ENCODE measurements around the gene CT47C1.
"Not testable (repeated sequence)": the region's sequence is repeated elsewhere in the genome, so short reads cannot be mapped to it uniquely, and the experiment has no call there.

CT47C1 gene

DNA sequence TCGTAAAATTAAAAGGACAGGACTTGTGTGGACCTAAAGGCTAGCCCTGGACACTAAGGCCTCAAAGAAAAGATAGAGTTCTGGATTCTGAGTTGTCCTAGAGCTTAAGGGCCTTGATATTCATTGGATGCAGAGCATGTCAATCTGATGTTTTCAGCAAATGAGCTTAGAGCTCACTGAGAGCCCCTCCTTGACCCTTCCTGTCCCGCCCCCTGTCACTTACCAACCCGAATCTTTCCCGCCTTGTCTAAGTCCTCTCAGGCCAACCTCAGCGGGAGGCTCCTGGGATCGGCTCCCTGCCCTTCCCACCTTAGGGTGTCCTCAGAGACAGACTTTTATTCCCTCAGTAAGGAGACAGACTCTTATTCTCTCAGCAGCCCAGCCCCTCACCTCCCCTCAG lies at the start of gene CT47C1:
Gene CT47C1, plus strand, starts transcription at position 250 of the 400 bp plus-strand sequence. CDS start 233 bp downstream, outside the sequence.
- in situ Hi-C loops (cut with HindIII; ENCODE audit: low sequenced_read_pairs) = no loop called here

DNA sequence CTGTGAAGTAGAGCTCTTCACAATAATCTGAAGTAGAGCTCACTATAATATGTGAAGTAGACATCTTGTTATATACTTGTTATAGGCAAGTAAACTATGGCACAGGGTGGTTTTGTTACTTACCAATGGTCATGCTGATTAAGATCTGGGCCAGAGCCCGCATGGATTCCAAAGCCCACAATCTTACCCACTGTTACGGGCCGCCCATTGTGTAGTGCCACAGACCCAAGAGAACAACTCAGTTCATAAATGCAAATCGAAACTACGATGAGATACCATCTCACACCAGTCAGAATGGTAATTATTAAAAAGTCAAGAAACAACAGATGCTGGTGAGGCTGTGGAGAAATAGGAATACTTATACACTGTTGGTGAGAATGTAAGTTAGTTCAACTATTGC lies 46.9 kb upstream of the CT47C1 start:
- in situ Hi-C loops (cut with HindIII; ENCODE audit: low sequenced_read_pairs) = no loop called here

DNA sequence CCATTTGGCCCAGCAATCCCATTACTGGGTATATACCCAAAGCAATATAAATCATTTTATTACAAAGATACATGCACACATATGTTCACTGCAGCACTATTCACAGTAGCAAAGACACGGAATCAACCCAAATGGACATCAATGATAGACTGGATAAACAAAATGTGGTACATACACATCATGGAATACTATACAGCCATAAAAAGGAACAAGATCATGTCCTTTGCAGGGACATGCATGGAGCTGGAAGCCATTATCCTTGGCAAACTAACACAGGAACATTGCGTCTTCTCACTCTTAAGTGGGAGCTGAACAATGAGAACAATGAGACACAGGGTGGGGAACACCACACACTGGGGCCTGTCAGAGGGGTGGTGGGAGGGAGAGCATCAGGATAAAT lies 46.4 kb upstream of the CT47C1 start:
- in situ Hi-C loops (cut with HindIII; ENCODE audit: low sequenced_read_pairs) = not testable (repeated sequence)

DNA sequence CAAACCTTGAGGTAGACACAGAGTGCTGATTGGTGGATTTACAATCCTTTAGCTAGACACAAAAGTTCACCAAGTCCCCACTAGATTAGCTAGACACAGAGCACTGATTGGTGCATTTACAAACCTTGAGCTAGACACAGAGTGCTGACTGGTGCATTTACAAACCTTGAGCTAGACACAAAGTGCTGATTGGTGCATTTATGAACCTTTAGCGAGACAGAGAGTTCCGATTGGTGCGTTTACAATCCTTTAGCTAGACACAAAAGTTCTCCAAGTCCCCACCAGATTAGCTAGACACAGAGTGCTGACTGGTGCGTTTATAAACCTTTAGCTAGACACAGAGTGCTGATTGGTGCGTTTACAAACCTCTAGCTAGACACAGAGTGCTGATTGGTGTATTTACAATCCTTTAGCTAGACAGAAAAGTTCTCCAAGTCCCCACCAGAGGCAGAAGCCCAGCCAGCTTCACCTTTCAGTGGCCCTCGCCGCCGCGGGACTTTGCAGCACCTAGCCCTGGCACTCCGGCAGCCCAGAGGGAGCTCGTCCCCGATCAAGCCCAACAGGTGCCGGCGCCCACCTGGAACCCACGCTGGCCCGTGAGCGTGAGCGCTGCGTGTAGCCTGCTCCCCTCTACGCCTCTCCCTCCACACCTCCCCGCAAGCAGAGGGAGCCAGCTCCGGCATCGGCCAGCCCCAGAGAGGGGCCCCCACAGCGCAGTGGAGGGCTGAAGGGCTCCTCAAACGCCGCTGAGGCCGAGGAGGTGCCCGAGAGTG lies 44.6 kb upstream of the CT47C1 start:
- in situ Hi-C loops (cut with HindIII; ENCODE audit: low sequenced_read_pairs) = not testable (repeated sequence)

DNA sequence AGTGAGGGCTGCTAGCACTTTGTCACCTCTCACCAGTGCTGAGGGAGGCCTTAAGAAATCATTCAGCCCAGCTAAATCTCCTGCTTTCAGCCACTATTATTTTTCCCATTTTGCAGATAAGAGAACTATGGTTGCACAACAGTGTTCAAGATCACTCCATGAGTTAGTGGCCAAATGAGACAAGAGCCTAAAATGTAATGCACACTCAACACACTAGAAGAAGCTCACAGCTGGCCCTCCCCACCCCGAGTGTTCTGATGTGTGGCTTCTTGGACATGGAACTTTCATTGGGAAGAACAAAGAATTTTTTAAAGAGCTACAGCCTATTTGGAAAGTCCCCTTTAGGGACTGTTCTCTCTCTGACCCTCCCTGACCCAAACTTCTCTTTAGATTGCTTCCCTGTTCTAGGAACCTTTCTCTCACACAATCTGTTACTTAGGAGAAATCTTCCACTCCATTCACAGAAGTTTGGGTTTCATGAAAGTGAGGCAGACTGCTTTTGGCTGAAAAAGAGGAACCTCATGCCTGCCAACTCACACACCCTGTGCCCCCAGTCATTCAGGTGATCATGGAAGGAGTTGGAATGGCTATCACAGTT lies 44.0 kb upstream of the CT47C1 start:
- in situ Hi-C loops (cut with HindIII; ENCODE audit: low sequenced_read_pairs) = no loop called here

DNA sequence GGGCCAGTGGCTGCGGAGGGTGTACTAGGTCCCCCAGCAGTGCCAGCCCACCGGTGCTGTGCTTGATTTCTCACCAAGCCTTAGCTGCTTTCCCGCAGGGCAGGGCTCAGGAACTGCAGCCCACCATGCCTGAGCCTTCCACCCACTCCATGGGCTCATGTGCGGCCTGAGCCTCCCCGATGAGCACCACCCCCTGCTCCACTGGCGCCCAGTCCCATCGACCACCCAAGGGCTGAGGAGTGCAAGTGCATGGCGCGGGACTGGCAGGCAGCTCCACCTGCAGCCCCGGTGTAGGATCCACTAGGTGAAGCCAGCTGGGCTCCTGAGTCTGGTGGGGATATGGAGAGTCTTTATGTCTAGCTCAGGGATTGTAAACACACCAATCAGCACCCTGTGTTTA lies 43.1 kb upstream of the CT47C1 start:
- in situ Hi-C loops (cut with HindIII; ENCODE audit: low sequenced_read_pairs) = not testable (repeated sequence)

DNA sequence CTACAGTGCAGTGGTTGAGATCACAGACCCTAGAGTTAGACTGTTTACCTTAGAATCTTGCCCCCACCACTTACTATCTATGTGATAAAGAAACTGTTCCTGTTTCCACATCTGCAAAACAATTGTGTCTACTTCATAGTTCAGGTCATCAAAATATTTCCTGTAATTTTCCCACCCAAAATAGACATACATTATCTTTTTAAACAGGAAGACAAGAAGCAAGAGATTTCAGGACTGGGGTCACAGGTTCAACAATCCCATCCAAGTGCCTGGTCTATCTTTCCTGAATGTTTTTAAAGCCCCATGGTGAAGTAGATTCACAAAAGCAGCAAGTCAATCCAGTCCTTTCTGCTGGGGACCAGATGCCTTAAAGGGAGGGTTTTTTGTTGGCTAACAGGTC lies 41.8 kb upstream of the CT47C1 start:
- in situ Hi-C loops (cut with HindIII; ENCODE audit: low sequenced_read_pairs) = no loop called here

DNA sequence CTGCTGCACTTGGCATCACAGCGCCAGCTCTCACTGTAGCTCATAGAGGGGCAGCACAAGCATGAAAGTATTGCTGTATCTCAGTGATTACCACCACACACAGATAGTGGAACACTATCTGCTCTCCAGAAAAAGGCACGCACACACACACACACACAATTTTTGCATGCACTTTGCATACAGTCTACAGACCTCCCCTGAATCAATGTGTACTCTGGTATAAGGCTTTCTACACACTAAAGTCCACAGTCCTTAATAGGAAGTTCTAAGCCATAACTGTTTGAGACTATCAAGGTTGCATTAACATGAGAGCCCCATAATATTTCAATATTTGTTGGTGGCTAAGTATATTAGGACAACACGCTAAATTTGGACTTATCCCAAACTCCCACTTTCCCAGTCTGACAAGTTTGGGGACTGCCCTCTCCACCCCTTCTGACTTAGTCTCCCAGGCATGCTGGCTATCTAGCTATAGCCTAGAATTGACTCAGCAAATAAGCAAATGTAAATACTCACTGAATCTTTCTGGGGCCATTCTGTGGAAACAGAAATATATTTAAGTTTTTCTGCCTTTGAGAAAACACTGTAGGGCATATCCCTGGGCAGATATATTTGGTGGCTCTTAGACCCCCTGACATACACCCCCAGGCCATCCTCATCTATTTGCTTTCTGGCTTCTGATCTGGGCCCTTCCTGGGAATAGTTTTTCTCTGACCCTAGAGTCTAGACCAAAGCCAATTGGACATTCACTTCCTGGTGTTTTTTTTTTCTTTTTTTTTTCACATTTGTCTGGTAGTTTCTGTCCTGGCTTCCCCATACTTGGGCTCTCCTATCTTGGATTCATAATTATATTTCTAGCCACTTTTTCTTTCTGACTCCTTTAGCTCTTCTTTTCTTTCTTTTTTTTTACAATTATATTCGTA lies 36.4 kb upstream of the CT47C1 start:
- in situ Hi-C loops (cut with HindIII; ENCODE audit: low sequenced_read_pairs) = no loop called here

DNA sequence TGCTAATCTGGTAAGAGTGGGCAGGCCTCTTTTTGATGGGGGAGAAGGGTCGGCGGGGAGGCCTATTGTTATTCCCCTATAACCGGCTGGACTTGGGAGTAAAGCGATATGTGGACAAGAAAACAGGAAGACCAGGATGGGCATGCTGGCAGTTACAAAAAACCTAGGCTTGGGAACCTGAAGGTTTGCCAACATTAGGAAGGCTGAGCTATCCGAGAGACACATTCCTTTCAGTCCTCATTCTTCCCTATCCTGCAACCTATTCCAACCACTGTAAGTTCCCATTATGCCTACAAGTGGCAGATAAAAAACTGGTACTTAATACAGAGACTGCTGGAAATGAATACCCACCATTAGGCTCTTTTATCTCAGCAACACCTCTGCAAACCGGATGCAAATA lies 32.4 kb upstream of the CT47C1 start:
- in situ Hi-C loops (cut with HindIII; ENCODE audit: low sequenced_read_pairs) = no loop called here

DNA sequence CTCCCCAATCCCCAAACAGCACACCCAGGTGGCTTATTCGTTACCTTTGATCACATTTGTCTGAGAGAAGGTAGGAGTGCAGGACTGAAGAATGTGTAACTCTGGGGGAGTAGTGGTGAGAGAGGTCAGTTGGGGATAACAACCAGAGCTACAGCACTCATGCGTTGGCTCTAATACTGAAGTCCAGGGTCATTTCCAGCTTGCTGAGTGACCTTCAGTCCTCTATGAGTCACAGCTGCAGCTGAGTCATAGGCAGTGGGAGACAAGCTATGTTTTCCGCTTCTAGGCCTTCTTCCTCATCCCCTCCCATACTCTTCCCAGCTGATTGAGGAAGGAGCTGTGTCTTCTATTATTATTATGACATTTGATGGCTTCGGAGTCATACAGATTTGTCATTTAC lies 31.6 kb upstream of the CT47C1 start:
- in situ Hi-C loops (cut with HindIII; ENCODE audit: low sequenced_read_pairs) = no loop called here

DNA sequence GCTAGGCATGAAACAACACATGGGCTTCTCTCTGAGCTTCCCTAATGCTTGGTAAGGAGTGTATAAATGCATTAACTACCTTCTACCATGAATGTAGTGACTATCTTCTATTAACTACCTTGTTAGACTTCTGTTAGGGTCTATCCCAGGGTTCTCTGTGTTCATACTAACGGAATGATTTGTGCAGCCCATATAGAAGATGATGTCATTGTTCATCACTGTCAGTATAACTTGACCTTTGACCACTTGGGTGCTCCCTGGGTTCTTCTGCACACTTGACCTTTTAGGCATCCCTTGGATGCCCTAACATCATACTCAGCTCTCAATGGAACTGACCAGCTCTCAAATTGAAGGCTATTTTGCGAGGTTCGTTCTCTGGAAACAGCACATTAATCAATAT lies 30.8 kb upstream of the CT47C1 start:
- in situ Hi-C loops (cut with HindIII; ENCODE audit: low sequenced_read_pairs) = no loop called here

DNA sequence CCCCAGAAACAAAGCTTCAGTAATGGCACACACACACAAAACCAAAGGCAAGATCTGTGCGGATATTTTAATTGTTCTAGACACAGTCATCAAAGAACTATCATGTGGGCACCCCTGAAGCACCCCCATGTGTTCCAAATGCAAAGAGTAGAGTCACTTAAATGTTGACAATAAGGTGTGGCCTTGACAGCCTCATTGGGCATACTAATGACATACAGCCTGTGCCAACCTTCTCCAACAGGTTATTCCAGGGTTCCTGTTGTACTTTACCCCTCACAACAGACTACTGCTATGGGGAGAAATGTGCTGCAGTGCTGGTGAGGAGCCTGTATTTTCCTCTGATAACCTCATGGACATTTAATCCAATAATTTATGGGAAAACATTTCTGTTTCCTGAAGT lies 29.8 kb upstream of the CT47C1 start:
- in situ Hi-C loops (cut with HindIII; ENCODE audit: low sequenced_read_pairs) = no loop called here

DNA sequence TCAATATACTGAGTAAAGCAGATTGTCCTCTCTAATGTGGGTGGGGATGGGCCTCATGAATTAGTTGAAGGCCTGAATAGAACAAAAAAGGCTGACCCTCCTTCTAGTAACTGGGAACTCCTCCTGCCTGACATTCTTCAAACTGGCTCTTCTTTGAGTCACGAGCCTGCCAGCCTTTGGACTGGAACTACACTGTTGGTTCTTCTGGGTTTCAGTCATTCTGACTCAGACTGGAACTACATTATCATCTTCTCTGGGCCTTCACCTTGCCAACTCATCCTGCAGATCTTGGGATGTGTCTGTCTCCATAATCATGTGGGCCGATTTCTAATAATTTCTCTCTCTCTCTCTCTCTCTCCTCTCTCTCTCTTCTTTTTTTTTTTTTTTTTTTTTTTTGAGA lies 26.9 kb upstream of the CT47C1 start:
- in situ Hi-C loops (cut with HindIII; ENCODE audit: low sequenced_read_pairs) = no loop called here

DNA sequence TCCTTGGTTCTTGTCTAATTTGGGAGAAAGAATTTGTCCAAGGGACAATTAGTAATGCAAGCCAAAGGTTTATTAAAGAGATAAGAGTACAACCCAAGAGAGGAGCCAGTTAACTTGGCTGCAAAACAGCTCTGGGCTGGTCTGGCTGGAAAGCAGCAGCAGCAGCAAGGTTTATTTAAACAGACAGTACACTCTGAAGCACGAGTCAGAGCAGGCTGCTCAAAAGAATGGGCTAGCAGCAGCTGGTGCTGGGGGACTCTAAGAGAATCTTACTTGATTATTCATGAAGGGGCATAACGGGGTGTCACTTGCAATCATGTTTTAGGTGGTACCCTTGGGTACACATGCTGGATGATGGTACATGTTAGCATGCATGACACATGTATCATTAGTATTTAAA lies 17.1 kb upstream of the CT47C1 start:
- in situ Hi-C loops (cut with HindIII; ENCODE audit: low sequenced_read_pairs) = loop anchor here (5.0 kb wide), 1 partner anchor 33 kb away; no protein-coding TSS in a partner anchor

DNA sequence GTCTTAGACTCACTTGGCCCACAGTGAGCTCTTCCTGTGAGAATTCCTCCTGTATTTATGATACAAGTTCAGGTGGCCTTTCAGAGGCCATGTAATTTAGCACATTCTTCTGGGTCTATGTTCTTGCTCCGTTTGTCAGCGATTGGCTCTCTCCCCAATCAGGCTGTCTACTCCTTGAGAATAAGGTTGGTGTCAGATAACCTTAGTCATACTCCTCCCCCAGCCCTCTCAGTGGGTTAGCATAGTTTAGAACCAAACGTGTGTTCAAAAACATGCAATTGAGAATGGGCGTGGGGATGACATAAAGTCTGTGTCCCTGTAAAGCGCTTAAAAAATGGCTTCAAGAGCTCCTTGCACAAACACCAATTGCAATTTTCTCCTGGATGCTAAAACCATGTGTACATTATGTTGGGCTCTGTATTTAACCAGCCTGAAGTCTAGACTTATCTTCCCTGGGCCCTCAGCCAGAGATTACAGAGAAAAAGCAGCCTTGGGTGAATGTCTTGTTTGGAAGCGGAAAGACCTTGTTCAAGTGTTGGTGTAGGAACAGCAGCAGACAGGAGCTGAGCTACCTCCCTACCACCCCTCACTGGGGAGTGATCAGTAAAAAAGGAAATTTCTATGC lies 9.9 kb upstream of the CT47C1 start:
- in situ Hi-C loops (cut with HindIII; ENCODE audit: low sequenced_read_pairs) = no loop called here

DNA sequence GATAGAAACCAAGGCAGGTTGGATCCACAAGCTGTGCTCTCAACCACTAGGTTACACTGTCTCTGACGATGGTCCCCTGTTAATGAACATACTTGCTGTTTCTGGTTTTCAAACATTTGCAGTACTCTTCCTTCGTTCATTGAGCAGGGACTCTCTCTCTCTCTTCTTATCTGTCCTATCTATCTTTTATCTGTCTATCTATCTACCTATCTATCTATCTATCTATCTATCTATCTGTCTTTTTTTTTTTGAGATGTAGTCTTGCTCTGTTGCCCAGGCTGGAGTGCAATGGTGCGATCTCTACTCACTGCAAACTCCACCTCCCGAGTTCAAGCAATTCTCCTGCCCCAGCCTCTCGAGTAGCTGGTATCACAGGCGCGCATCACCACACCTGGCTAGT lies 9.4 kb upstream of the CT47C1 start:
- in situ Hi-C loops (cut with HindIII; ENCODE audit: low sequenced_read_pairs) = no loop called here

DNA sequence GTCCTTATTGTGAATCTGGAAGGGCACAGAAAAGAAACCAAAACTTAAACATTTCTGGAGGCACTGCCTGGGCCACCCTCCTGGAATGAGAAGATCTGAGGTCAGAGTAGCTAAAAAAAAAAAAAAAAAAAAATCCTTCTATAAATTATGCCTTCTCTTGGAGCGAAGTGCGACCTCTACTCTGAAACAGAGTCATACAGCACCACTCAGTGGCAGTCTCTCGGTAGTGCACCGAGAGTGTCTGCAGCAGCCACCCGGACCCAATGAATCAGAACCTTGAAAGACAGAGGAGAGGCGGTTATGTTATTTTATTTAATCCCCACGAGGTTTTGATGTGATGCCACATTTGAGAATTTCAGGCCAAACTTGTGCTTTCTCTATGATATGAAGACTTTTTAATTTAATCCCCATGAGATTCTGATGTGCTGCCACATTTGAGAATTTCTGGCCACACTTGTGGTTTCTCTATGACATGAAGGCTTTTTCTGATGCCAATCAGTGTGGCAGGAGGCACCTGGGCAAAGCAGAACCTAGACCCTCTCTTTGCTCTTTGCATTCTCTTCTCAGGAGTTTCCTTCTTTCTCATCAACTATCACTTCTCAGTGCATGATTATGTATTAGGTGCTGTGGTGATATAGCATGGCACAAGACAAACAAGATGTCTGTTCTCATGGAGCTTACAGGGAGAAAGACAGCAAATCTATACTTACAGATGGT lies 5.6 kb upstream of the CT47C1 start:
- in situ Hi-C loops (cut with HindIII; ENCODE audit: low sequenced_read_pairs) = no loop called here

DNA sequence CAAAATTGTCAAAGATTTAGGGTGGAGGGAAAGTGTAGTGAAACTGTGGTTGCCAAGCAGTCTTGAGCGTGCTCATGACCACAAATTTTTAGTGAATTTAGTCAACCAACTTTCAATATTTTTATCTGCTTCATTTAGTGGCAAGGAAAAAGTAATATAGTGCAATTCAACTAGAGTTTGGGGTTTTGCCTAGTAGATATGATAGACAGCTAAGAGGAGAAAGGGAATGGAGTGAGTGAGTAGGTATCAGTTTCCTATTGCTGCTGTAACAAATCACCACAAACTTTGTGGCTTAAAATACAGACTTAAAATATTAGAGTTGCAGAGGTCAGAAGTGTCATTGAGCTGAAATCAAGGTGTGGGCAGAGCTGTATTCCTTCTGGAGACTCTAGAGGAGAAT lies 3.7 kb upstream of the CT47C1 start:
- in situ Hi-C loops (cut with HindIII; ENCODE audit: low sequenced_read_pairs) = no loop called here

DNA sequence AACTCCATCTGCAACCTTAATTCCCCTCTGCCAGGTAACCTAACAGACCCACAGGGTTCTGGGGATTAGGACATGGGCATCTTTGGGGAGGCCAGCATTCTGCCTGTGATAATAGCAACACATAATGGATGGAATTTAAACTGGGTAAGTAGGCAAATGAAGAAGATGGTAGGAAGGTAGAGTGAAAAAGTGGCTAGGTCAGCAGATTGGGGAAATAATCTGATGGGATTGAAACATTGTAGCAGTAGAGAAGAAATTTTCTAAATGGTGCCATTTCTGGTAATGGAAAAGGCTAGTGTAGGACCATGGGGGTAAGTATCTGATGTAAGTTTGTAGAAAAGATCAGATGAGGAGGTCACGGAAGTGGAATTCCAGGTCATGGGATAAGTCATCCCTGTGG lies 3.0 kb upstream of the CT47C1 start:
- in situ Hi-C loops (cut with HindIII; ENCODE audit: low sequenced_read_pairs) = no loop called here

DNA sequence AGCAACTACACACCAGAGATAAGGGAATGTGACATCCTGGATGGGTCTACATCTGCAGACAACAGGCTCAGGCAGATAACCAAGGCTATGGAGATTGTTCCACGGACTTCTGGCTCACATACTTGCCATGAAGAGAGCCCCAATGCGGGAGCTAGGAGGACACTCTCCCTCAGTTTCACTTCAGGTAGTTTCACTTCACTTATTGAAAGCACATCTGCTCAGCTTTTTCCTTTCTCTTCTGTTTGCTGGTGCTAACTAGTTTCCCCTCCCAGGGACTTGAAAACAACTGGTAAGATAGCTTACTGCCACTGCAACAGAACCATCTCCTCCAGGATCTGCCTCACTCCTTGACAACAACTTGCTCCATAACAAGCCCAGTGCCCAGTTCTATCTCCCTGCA lies 1.4 kb upstream of the CT47C1 start:
- in situ Hi-C loops (cut with HindIII; ENCODE audit: low sequenced_read_pairs) = no loop called here

Data from endothelial cell of hepatic sinusoid (primary cell).